A549 (cell line): ENCODE results near the gene ABTB1. TPM values are rescaled to one million over a fixed set of nuclear protein-coding genes. Genes with fewer than 3 reads are reported as not detected.

Experiments
- ATAC-seq, 2 experiments: fragments of 200-7000 bp in 1 of 2; fragments of >200 bp in 1 of 2; cut with Nextera tagmentation in 1 of 2; cut with Tn5 transposase in 1 of 2; 3 replicates each; pipeline versions ENCODE4 v1.8.0 to v1.9.1; 2018 to 2020; ENCODE audit warnings: mild to moderate bottlenecking in 1 of 2, moderate library complexity in 1 of 2
- CTCF ChIA-PET: fragments of 300-600 bp; sonication (Branson Sonifier 250); formaldehyde crosslinking; extraction: SDS; loops from one replicate; lab custom pipeline; 2021; ENCODE audit warnings: antibody characterized with exemption, inconsistent platforms; lab: Yijun Ruan, JAX
- POLR2A ChIA-PET: fragments of 350-600 bp; formaldehyde crosslinking; extraction: SDS; loops from one replicate; lab custom pipeline; 2021; ENCODE audit warnings: antibody characterized with exemption, inconsistent platforms; lab: Yijun Ruan, JAX
- DNase-seq, 2 experiments: peaks; one replicate each; pipeline versions ENCODE4 v3.0.0 to v3.0.0-alpha.2; 2011 to 2016; ENCODE audit warnings: low read depth in 1 of 2, low spot score in 1 of 2
- FAIRE-seq: peaks from 2 replicates; lab custom pipeline; 2011; peaks lifted over from hg19 to GRCh38; lab: Jason Lieb, UNC
- H3K27ac ChIP-seq, 2 experiments: fragments of >200 bp; sonication (Bioruptor Twin); formaldehyde crosslinking; 3 replicates each; pipeline ENCODE4 v1.5.1; 2016 to 2017
- H3K4me1 ChIP-seq: fragments of >200 bp; sonication (Bioruptor Twin); formaldehyde crosslinking; 3 replicates; pipeline ENCODE4 v1.6.1; 2016
- H3K4me2 ChIP-seq: fragments of >200 bp; sonication (Bioruptor Twin); formaldehyde crosslinking; 3 replicates; pipeline ENCODE4 v1.6.1; 2016
- H3K4me3 ChIP-seq: fragments of >200 bp; sonication (Bioruptor Twin); formaldehyde crosslinking; 3 replicates; pipeline ENCODE4 v1.5.1; 2016
- H3K9me3 ChIP-seq: fragments of >200 bp; sonication (Bioruptor Twin); formaldehyde crosslinking; 3 replicates; pipeline ENCODE4 v1.6.1; 2016
- ATOH8 ChIP-seq: fragments of 250-450 bp; sonication (Bioruptor Pico); IDR thresholded peaks from 2 replicates; pipeline ENCODE4 v1.5.0; 2020; ENCODE audit warnings: low read depth, mild to moderate bottlenecking, moderate library complexity
- BCL3 ChIP-seq: fragments of >200 bp; sonication (Bioruptor Twin); formaldehyde crosslinking; IDR thresholded peaks from 3 replicates; pipeline ENCODE4 v1.6.1; 2016
- BHLHE40 ChIP-seq: IDR thresholded peaks from 2 replicates; pipeline ENCODE4 v1.6.1; 2012; ENCODE audit warnings: low read depth, low read length, inconsistent platforms
- CBX8 ChIP-seq: fragments of 200-600 bp; sonication (generic); IDR thresholded peaks from 2 replicates; pipeline ENCODE4 v1.6.1; 2016
- CHD4 ChIP-seq: fragments of 200-600 bp; sonication (generic); IDR thresholded peaks from 2 replicates; pipeline ENCODE4 v1.6.1; 2016; ENCODE audit warnings: antibody characterized with exemption, mild to moderate bottlenecking, borderline replicate concordance
- CTCF ChIP-seq: fragments of >200 bp; sonication (Bioruptor Twin); formaldehyde crosslinking; IDR thresholded peaks from 3 replicates; pipeline ENCODE4 v1.5.1; 2016
- EHF ChIP-seq: fragments of 250-450 bp; sonication (Bioruptor Pico); IDR thresholded peaks from 2 replicates; pipeline ENCODE4 v1.5.0; 2020; ENCODE audit warnings: mild to moderate bottlenecking
- EHMT2 ChIP-seq: fragments of 200-600 bp; sonication (generic); IDR thresholded peaks from 2 replicates; pipeline ENCODE4 v1.6.1; 2016; ENCODE audit warnings: antibody characterized with exemption, low read depth, mild to moderate bottlenecking, moderate library complexity
- ELK1 ChIP-seq: fragments of 150-350 bp; IDR thresholded peaks from 2 replicates; pipeline ENCODE4 v1.6.1; 2014; ENCODE audit warnings: low read depth, mild to moderate bottlenecking, low read length
- ESRRA ChIP-seq: fragments of 150-350 bp; IDR thresholded peaks from 2 replicates; pipeline ENCODE4 v1.6.1; 2014; ENCODE audit warnings: mild to moderate bottlenecking, low read length, borderline replicate concordance
- HDAC2 ChIP-seq: fragments of 200-600 bp; sonication (generic); IDR thresholded peaks from 2 replicates; pipeline ENCODE4 v1.6.1; 2016
- HOXB13 ChIP-seq: fragments of 250-450 bp; sonication (Bioruptor Pico); IDR thresholded peaks from 2 replicates; pipeline ENCODE4 v1.5.0; 2020; ENCODE audit warnings: low read depth, mild to moderate bottlenecking, moderate library complexity
- KDM5A ChIP-seq: fragments of 200-600 bp; sonication (generic); IDR thresholded peaks from 2 replicates; pipeline ENCODE4 v1.6.1; 2016; ENCODE audit warnings: antibody characterized with exemption, mild to moderate bottlenecking
- MAFK ChIP-seq: fragments of 450-650 bp; IDR thresholded peaks from 2 replicates; pipeline ENCODE4 v1.6.1; 2014; ENCODE audit not compliant: partially characterized antibody
- MAZ ChIP-seq: fragments of 150-350 bp; IDR thresholded peaks from 2 replicates; pipeline ENCODE4 v1.6.1; 2014; ENCODE audit warnings: antibody characterized with exemption, low read depth, low read length, borderline replicate concordance
- NPAS2 ChIP-seq: fragments of 250-450 bp; sonication (Bioruptor Pico); IDR thresholded peaks from 2 replicates; pipeline ENCODE4 v1.8.0; 2022; ENCODE audit warnings: mild to moderate bottlenecking, moderate library complexity, borderline replicate concordance
- POLR2AphosphoS2 ChIP-seq: conservative IDR thresholded peaks from 2 replicates; pipeline ENCODE4 v1.6.1; 2012; ENCODE audit warnings: low read length, improper control_type of control experiment, inconsistent platforms
- RFX5 ChIP-seq: fragments of 450-650 bp; IDR thresholded peaks from 2 replicates; pipeline ENCODE4 v1.7.1; 2014; ENCODE audit warnings: antibody characterized with exemption, mild to moderate bottlenecking, moderate library complexity
- RNF2 ChIP-seq: fragments of 200-600 bp; sonication (generic); IDR thresholded peaks from 2 replicates; pipeline ENCODE4 v1.6.1; 2016; ENCODE audit warnings: low read depth, mild to moderate bottlenecking, antibody characterized with exemption, moderate library complexity, borderline replicate concordance
- SMC3 ChIP-seq: fragments of >200 bp; sonication (Bioruptor Twin); formaldehyde crosslinking; IDR thresholded peaks from 3 replicates; pipeline ENCODE4 v1.6.1; 2018; ENCODE audit warnings: inconsistent platforms
- TFCP2L1 ChIP-seq: fragments of 250-450 bp; sonication (Bioruptor Pico); IDR thresholded peaks from 2 replicates; pipeline ENCODE4 v1.5.0; 2021; ENCODE audit warnings: mild to moderate bottlenecking
- ZSCAN20 ChIP-seq: fragments of 250-450 bp; sonication (Bioruptor Pico); IDR thresholded peaks from 2 replicates; pipeline ENCODE4 v1.8.0; 2022; ENCODE audit warnings: mild to moderate bottlenecking, moderate library complexity
- WGBS: methylation state at CpG from one replicate; pipeline ENCODE4 v1.1.6; 2017; ENCODE audit errors: missing lambda C conversion rate; 5-methylcytosine and 5-hydroxymethylcytosine counted together
- polyA plus RNA-seq, 4 experiments: library from polyadenylated mRNA; depleted of rRNA in 3 of 4; stranded (reverse); fragments of >200 nt; fragmentation: RNase III in 1 of 4; extraction: RNeasy Plus Mini Kit Qiagen cat#74134 plus additional on column Dnase treatment in 1 of 4; gene quantifications; 2 replicates in 3 of 4; 3 replicates in 1 of 4; pipeline ENCODE4 v1.2.3, GENCODE V29; 2011 to 2017

ABTB1 gene
- polyA plus RNA-seq, 2 of the 4 experiments (the other 2 are of a cell fraction) = 9.7 to 13.2 TPM

- Histone ChIP-seq H3K4me2 (no peak overlapping the region), H3K9me3 (no peaks in the 10 kb centered on the region), H3K27ac (no peak overlapping the region), H3K4me3 (no peak overlapping the region)
- FAIRE-seq = no peak
- TF ChIP-seq ATOH8 (CRISPR knock-in tag) = no peak
- TF ChIP-seq TFCP2L1 = no peak
- no peak for TF ChIP-seq BHLHE40
- no peak for TF ChIP-seq SMC3
- TF ChIP-seq KDM5A = no peak
- TF ChIP-seq CBX8 = no peak
- TF ChIP-seq RFX5 = no peak
- no peak for TF ChIP-seq CHD4
- no peak for TF ChIP-seq EHMT2
- TF ChIP-seq, all 56 proteins: peak for 0
- no peak for DNase-seq
- CTCF ChIA-PET = no interaction called here
- ATAC-seq = no peak
- POLR2A ChIA-PET = no interaction called here
- WGBS = 93% methylated on average over 8 of the region's 8 CpGs
- no peaks in the 10 kb centered on the region for H3K4me1 ChIP-seq
Measured at GRCh38 chr3:127719369-127719768, 46.6 kb downstream of the ABTB1 start.

- Histone ChIP-seq H3K4me1 (no peaks in the 10 kb centered on the region), H3K4me2 (no peak overlapping the region), H3K27ac (no peak overlapping the region), H3K9me3 (no peaks in the 10 kb centered on the region), H3K4me3 (no peak overlapping the region)
- WGBS = 89% methylated on average over 15 of the region's 15 CpGs
- CTCF ChIA-PET = no interaction called here
- DNase-seq = no peak
- POLR2A ChIA-PET = no interaction called here
- TF ChIP-seq EHF (CRISPR knock-in tag) (no peak), MAFK (peak; percentile 30)
- ATAC-seq = no peak
- FAIRE-seq = no peak
Measured at GRCh38 chr3:127720161-127720823, 47.5 kb downstream of the ABTB1 start.

- Histone ChIP-seq H3K4me1 (no peaks in the 10 kb centered on the region), H3K9me3 (no peaks in the 10 kb centered on the region), H3K4me3 (no peak overlapping the region), H3K4me2 (no peak overlapping the region), H3K27ac (no peak overlapping the region)
- ATAC-seq (no peak), FAIRE-seq (no peak), DNase-seq (no peak)
- 93% methylated on average over 16 of the region's 17 CpGs for WGBS
- ChIA-PET POLR2A (no interaction called here), CTCF (no interaction called here)
- TF ChIP-seq CTCF = no peak
Measured at GRCh38 chr3:127720985-127721935, 48.5 kb downstream of the ABTB1 start.

- ChIA-PET CTCF (interaction anchor here (0.6 kb wide), 1 partner anchor 28 kb away, joined by 5 read pairs; no protein-coding TSS in a partner anchor), POLR2A (no interaction called here)
- Histone ChIP-seq H3K4me1 (no peaks in the 10 kb centered on the region), H3K9me3 (no peaks in the 10 kb centered on the region), H3K4me2 (no peak overlapping the region), H3K4me3 (no peak overlapping the region), H3K27ac (no peak overlapping the region)
- WGBS = 80% methylated on average over 13 of the region's 13 CpGs
- DNase-seq = no peak
- no peak for ATAC-seq
- no peak for FAIRE-seq
- TF ChIP-seq NPAS2 (no peak), BCL3 (no peak), ZSCAN20 (CRISPR knock-in tag) (no peak), HDAC2 (no peak), HOXB13 (CRISPR knock-in tag) (no peak), ESRRA (no peak), ELK1 (no peak), RNF2 (no peak), MAZ (no peak), POLR2AphosphoS2 (no peak), CHD4 (no peak), CBX8 (no peak), RFX5 (no peak)
Measured at GRCh38 chr3:127722091-127722784, 49.5 kb downstream of the ABTB1 start.
